Measurements from ENCODE around the gene SEMA4D.

The SEMA4D gene

GRCh38 chr9:89498852-89499480 is 1.1 kb upstream of the SEMA4D start:
- no peak for DNase-seq

- no peak for DNase-seq
Observed at GRCh38 chr9:89497257-89497963, 503 bp downstream of the SEMA4D start.

GRCh38 chr9:89496645-89497256 is 1.2 kb downstream of the SEMA4D start:
- peak; percentile 42 for DNase-seq

GRCh38 chr9:89495824-89496560 is 1.9 kb downstream of the SEMA4D start:
- no peak for DNase-seq

- no peak for DNase-seq
Observed at GRCh38 chr9:89494199-89494598, 3.7 kb downstream of the SEMA4D start.

- no peak for DNase-seq
Observed at GRCh38 chr9:89493671-89494070, 4.2 kb downstream of the SEMA4D start.

- DNase-seq = no peak
Observed at GRCh38 chr9:89493181-89493580, 4.7 kb downstream of the SEMA4D start.

- no peak for DNase-seq
Observed at GRCh38 chr9:89492586-89492985, 5.3 kb downstream of the SEMA4D start.

GRCh38 chr9:89491694-89492093 is 6.2 kb downstream of the SEMA4D start:
- no peak for DNase-seq

GRCh38 chr9:89489548-89490530 is 8.1 kb downstream of the SEMA4D start:
- DNase-seq = no peak

- no peak for DNase-seq
Observed at GRCh38 chr9:89488936-89489335, 9.0 kb downstream of the SEMA4D start.

GRCh38 chr9:89488131-89488530 is 9.8 kb downstream of the SEMA4D start:
- no peak for DNase-seq

- no peak for DNase-seq
Observed at GRCh38 chr9:89486681-89487080, 11.2 kb downstream of the SEMA4D start.

GRCh38 chr9:89484475-89485404 is 13.2 kb downstream of the SEMA4D start:
- no peak for DNase-seq

- no peak for DNase-seq
Observed at GRCh38 chr9:89483592-89484474, 14.1 kb downstream of the SEMA4D start.

GRCh38 chr9:89482901-89483361 is 15.0 kb downstream of the SEMA4D start:
- DNase-seq = no peak

- no peak for DNase-seq
Observed at GRCh38 chr9:89482056-89482851, 15.7 kb downstream of the SEMA4D start.

- no peak for DNase-seq
Observed at GRCh38 chr9:89481538-89481915, 16.4 kb downstream of the SEMA4D start.
